Measurements from ENCODE around the gene ZNF442. TPM values are rescaled to one million over a fixed set of nuclear protein-coding genes. Genes with fewer than 3 reads are reported as not detected.
"Not testable (repeated sequence)": the region's sequence is repeated elsewhere in the genome, so short reads cannot be mapped to it uniquely, and the experiment has no call there.

Gene ZNF442
- total RNA-seq = under 1 TPM; 0.75 to 0.86 TPM

- Mint-ChIP-seq H3K9me3 (peaks cover 27% of the 10 kb centered on the region), H3K27ac (peak within 1 kb of the TSS; percentile 36), H3K4me3 (peak within 1 kb of the TSS; percentile 79), H3K27me3 (peaks cover 3% of the 10 kb centered on the region), H3K4me1 (peaks cover 16% of the 10 kb centered on the region), H3K36me3 (ENCODE audit: low read depth) (peaks cover 11% of the 10 kb centered on the region)
- CTCF ChIA-PET = interaction anchor here (0.5 to 1.0 kb wide), 3 partner anchors 303 to 371 kb away, joined by 4 to 5 read pairs (median 5); no protein-coding TSS in a partner anchor
- peak; percentile 78 for DNase-seq
- POLR2A ChIA-PET = interaction anchor here (0.7 to 2.5 kb wide), 5 partner anchors 33 to 602 kb away, joined by 3 to 9 read pairs (median 4); partner anchors contain the start of genes ZNF136, ZNF443 and ZNF563
These were observed at the start of gene ZNF442 for GRCh38 chr19:12365236-12366162. Gene ZNF442, minus strand, starts transcription at chr19:12365683. Its CDS starts 2,052 bp downstream, at chr19:12363631.

GRCh38 chr19:12411893-12412292, 46.4 kb upstream of the ZNF442 start:
- H3K4me3 Mint-ChIP-seq = no peak overlapping the region
- H3K27me3 Mint-ChIP-seq = no peaks in the 10 kb centered on the region
- no peak for DNase-seq
- no peaks in the 10 kb centered on the region for H3K4me1 Mint-ChIP-seq
- ChIA-PET CTCF (no interaction called here), POLR2A (no interaction called here)
- H3K9me3 Mint-ChIP-seq = peaks cover 44% of the 10 kb centered on the region
- peaks cover 9% of the 10 kb centered on the region for H3K36me3 Mint-ChIP-seq (ENCODE audit: low read depth)
- no peak overlapping the region for H3K27ac Mint-ChIP-seq

- peak; percentile 88 for DNase-seq
- Mint-ChIP-seq H3K27ac (peak within 1 kb of the TSS; percentile 68), H3K36me3 (ENCODE audit: low read depth) (peaks cover 35% of the 10 kb centered on the region), H3K4me1 (peaks cover 16% of the 10 kb centered on the region), H3K27me3 (no peaks in the 10 kb centered on the region), H3K4me3 (peak within 1 kb of the TSS; percentile 88), H3K9me3 (peaks cover 20% of the 10 kb centered on the region)
- CTCF ChIA-PET = interaction anchor here (1.1 to 1.7 kb wide), 2 partner anchors 310 to 476 kb away, joined by 3 to 4 read pairs; partner anchors contain the start of gene ZNF700
- POLR2A ChIA-PET = interaction anchor here (1.1 to 1.5 kb wide), 2 partner anchors 68 to 95 kb away, joined by 4 read pairs; partner anchors contain the start of gene ZNF563
These were observed 35.4 kb upstream of the ZNF442 start, which contains the start of gene ZNF799 for GRCh38 chr19:12400633-12401502. Gene ZNF799, minus strand, starts transcription at chr19:12401271. Its CDS starts 201 bp downstream, at chr19:12401070.

- POLR2A ChIA-PET, H3K27me3 Mint-ChIP-seq: not testable (repeated sequence)
- peak overlapping the region; percentile 44 for H3K27ac Mint-ChIP-seq
- peak; percentile 19 for DNase-seq
- H3K4me3 Mint-ChIP-seq = peak overlapping the region; percentile 88
- peaks cover 25% of the 10 kb centered on the region for H3K9me3 Mint-ChIP-seq
- peaks cover 42% of the 10 kb centered on the region for H3K36me3 Mint-ChIP-seq (ENCODE audit: low read depth)
- CTCF ChIA-PET = interaction anchor here (0.7 kb wide), 1 partner anchor 637 kb away, joined by 3 read pairs; no protein-coding TSS in a partner anchor
- H3K4me1 Mint-ChIP-seq = peaks cover 16% of the 10 kb centered on the region
These were observed 34.6 kb upstream of the ZNF442 start for GRCh38 chr19:12399901-12400632.

- H3K4me1 Mint-ChIP-seq, H3K27me3 Mint-ChIP-seq, H3K4me3 Mint-ChIP-seq, POLR2A ChIA-PET, H3K27ac Mint-ChIP-seq, DNase-seq, CTCF ChIA-PET: not testable (repeated sequence)
- Mint-ChIP-seq H3K9me3 (peaks cover 66% of the 10 kb centered on the region), H3K36me3 (ENCODE audit: low read depth) (peaks cover 71% of the 10 kb centered on the region)
These were observed 25.7 kb upstream of the ZNF442 start for GRCh38 chr19:12391148-12391547.

GRCh38 chr19:12386365-12386764, 20.9 kb upstream of the ZNF442 start:
- H3K27ac Mint-ChIP-seq, DNase-seq, POLR2A ChIA-PET, H3K4me3 Mint-ChIP-seq, CTCF ChIA-PET, H3K4me1 Mint-ChIP-seq, H3K27me3 Mint-ChIP-seq: not testable (repeated sequence)
- Mint-ChIP-seq H3K36me3 (ENCODE audit: low read depth) (peaks cover 32% of the 10 kb centered on the region), H3K9me3 (peaks cover 49% of the 10 kb centered on the region)

GRCh38 chr19:12380444-12380737, 14.9 kb upstream of the ZNF442 start:
- no peak overlapping the region for H3K4me3 Mint-ChIP-seq
- H3K36me3 Mint-ChIP-seq (ENCODE audit: low read depth) = peaks cover 11% of the 10 kb centered on the region
- H3K27ac Mint-ChIP-seq = no peak overlapping the region
- no peaks in the 10 kb centered on the region for H3K4me1 Mint-ChIP-seq
- no peaks in the 10 kb centered on the region for H3K27me3 Mint-ChIP-seq
- CTCF ChIA-PET = no interaction called here
- peaks cover 51% of the 10 kb centered on the region for H3K9me3 Mint-ChIP-seq
- DNase-seq = no peak
- POLR2A ChIA-PET = no interaction called here

GRCh38 chr19:12379732-12380443, 14.4 kb upstream of the ZNF442 start:
- no peaks in the 10 kb centered on the region for H3K27me3 Mint-ChIP-seq
- no peak for DNase-seq
- H3K27ac Mint-ChIP-seq = no peak overlapping the region
- ChIA-PET CTCF (no interaction called here), POLR2A (no interaction called here)
- H3K36me3 Mint-ChIP-seq (ENCODE audit: low read depth) = peaks cover 11% of the 10 kb centered on the region
- peaks cover 52% of the 10 kb centered on the region for H3K9me3 Mint-ChIP-seq
- no peaks in the 10 kb centered on the region for H3K4me1 Mint-ChIP-seq
- no peak overlapping the region for H3K4me3 Mint-ChIP-seq

- Mint-ChIP-seq H3K27me3 (no peaks in the 10 kb centered on the region), H3K9me3 (peaks cover 39% of the 10 kb centered on the region), H3K27ac (no peak overlapping the region), H3K36me3 (ENCODE audit: low read depth) (no peaks in the 10 kb centered on the region), H3K4me1 (no peaks in the 10 kb centered on the region), H3K4me3 (no peak overlapping the region)
- no peak for DNase-seq
- POLR2A ChIA-PET = no interaction called here
- CTCF ChIA-PET = no interaction called here
These were observed 8.5 kb upstream of the ZNF442 start for GRCh38 chr19:12374026-12374425.

- Mint-ChIP-seq H3K27ac (no peak overlapping the region), H3K4me1 (peaks cover 16% of the 10 kb centered on the region), H3K36me3 (ENCODE audit: low read depth) (peaks cover 11% of the 10 kb centered on the region), H3K9me3 (peaks cover 25% of the 10 kb centered on the region), H3K27me3 (peaks cover 3% of the 10 kb centered on the region), H3K4me3 (peak overlapping the region; percentile 79)
- CTCF ChIA-PET = interaction anchor here (1.0 kb wide), 1 partner anchor 305 kb away, joined by 5 read pairs; no protein-coding TSS in a partner anchor
- POLR2A ChIA-PET = interaction anchor here (1.0 to 2.5 kb wide), 4 partner anchors 32 to 602 kb away, joined by 3 to 9 read pairs (median 4); partner anchors contain the start of genes ZNF136, ZNF443 and ZNF563
- no peak for DNase-seq
These were observed 870 bp downstream of the ZNF442 start for GRCh38 chr19:12364391-12365235.

- peaks cover 16% of the 10 kb centered on the region for H3K4me1 Mint-ChIP-seq
- H3K27ac Mint-ChIP-seq, H3K4me3 Mint-ChIP-seq, DNase-seq, H3K27me3 Mint-ChIP-seq, CTCF ChIA-PET, POLR2A ChIA-PET: not testable (repeated sequence)
- peaks cover 11% of the 10 kb centered on the region for H3K36me3 Mint-ChIP-seq (ENCODE audit: low read depth)
- H3K9me3 Mint-ChIP-seq = peaks cover 30% of the 10 kb centered on the region
These were observed 3.2 kb downstream of the ZNF442 start for GRCh38 chr19:12362236-12362635.

Data from activated CD4-positive, alpha-beta memory T cell treated with anti-CD3 and anti-CD28 coated beads, Interleukin-2, amount 10 ng/mL, durations not matched to agents 7 days and 5 days (primary cell).